GM19240 (cell line): ENCODE data around the gene MYH7.
"Not testable (repeated sequence)": the region's sequence is repeated elsewhere in the genome, so short reads cannot be mapped to it uniquely, and the experiment has no call there.

Experiments used
- DNase-seq: peaks from one replicate; pipeline ENCODE4 v3.0.0; 2011; ENCODE audit warnings: low spot score; ENCODE audit not compliant: insufficient read length

Gene MYH7

DNA sequence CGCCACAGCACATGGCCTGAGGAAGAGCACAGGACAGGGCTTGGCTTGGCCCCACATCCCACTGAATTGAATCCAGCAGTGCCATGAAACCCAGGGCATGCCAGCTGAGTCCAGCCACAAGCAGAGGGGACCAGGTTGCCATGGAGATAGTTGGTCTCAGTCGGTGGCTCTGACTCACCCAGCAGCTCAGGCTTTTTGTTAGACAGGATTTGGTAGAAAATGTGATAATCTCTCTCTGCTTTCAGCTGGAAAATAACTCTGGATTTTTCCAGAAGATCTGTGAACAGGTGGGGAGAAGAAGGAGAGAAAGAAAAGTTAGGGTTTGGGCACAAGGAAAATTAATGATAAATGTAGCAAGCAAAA lies 4.8 kb downstream of the MYH7 start:
- no peak for DNase-seq

- no peak for DNase-seq
Observed at GRCh38 chr14:23430016-23430722, 5.3 kb downstream of the MYH7 start.

DNA sequence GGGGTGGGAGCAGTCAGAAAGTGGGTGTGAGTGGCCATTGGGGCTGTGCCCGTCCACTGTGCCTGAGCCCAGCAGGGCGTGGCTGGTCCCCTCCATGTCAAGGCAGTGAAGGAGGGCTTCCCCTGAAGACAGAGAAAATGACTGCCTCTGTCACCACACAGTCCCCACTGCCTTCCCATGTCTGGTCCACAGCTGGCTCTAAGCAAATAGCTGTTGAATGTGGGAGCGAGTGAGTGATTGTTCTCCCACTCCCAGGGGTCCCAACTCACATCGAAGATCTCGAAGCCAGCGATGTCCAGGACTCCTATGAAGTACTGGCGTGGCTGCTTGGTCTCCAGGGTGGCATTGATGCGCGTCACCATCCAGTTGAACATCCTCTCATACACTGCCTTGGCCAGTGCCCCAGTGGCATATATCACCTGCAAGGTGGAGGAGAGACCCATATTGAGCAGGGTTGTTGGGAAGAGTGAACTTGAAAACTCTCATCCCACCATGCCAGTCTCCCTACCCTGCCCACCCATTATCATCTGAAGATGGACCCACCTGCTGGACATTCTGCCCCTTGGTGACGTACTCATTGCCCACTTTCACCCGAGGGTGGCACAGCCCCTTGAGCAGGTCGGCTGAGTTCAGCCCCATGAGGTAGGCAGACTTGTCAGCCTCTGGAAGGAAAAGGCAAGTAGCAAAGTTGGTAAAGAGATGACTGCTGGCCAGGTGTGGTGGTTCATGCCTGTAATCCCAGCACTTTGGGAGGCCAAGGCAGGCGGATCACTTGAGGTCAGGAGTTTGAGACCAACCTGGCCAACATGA lies 6.6 kb downstream of the MYH7 start:
- no peak for DNase-seq

DNA sequence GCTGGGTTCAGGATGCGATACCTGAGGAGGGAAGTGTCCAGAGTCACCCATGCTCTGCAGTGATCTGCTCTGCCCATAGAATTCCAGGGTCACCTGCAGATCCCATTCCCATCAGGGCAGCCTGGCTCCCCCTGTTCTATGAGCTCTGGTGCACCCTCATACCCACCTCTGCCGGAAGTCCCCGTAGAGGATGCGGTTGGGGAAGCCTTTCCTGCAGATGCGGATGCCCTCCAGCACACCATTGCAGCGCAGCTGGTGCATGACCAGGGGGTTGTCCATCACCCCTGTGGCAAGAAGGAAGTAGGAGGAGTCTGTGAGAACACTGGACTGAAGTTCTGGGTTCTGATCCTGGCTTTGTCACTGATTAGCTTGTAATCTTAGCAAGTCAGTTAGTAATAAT lies 9.7 kb downstream of the MYH7 start:
- not testable (repeated sequence) for DNase-seq

DNA sequence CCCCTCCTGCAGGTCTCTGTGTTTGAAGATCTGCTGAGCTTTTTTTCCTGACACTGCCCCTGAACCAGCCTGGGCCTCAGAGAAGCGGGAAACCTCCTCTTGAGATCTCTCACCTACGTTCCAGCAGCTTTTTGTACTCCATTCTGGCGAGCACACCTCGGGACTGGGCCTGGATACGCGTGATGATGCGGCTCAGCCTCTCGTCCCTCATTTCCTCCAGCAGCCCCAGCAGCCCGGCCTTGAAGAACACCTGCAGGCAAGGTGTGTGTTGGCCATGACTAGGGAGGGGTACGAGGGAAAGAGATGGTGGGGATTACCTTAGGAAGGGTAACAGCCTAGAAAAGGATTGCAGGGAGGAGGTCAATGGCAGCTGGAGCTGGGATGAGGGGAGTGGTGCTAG lies 10.3 kb downstream of the MYH7 start:
- DNase-seq: no peak

DNA sequence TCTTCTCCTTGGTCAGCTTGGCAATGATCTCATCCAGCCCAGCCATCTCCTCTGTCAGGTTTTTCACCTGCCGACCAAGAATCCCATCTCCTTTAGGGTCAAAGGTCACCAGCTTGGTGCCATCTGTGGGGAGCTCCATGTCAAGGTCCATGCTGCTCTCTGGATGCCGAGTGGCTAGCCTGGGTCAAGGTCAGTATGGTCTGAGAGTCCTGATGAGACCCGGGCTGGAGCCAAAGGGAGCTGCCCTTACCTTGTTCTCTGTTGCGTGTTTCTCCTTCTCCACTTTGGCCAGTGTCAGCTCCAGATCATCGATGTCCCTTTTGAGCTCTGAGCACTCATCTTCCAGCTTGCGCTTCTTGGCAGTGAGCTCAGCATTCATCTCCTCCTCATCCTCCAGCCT lies 11.8 kb downstream of the MYH7 start:
- DNase-seq: no peak

GRCh38 chr14:23421594-23421993 lies 13.9 kb downstream of the MYH7 start:
- DNase-seq: no peak

- not testable (repeated sequence) for DNase-seq
Observed at GRCh38 chr14:23419646-23420045, 15.8 kb downstream of the MYH7 start.

- no peak for DNase-seq
Observed at GRCh38 chr14:23418021-23418420, 17.4 kb downstream of the MYH7 start.

- not testable (repeated sequence) for DNase-seq
Observed at GRCh38 chr14:23417269-23417668, 18.2 kb downstream of the MYH7 start.

GRCh38 chr14:23416801-23417200 lies 18.7 kb downstream of the MYH7 start:
- no peak for DNase-seq

DNA sequence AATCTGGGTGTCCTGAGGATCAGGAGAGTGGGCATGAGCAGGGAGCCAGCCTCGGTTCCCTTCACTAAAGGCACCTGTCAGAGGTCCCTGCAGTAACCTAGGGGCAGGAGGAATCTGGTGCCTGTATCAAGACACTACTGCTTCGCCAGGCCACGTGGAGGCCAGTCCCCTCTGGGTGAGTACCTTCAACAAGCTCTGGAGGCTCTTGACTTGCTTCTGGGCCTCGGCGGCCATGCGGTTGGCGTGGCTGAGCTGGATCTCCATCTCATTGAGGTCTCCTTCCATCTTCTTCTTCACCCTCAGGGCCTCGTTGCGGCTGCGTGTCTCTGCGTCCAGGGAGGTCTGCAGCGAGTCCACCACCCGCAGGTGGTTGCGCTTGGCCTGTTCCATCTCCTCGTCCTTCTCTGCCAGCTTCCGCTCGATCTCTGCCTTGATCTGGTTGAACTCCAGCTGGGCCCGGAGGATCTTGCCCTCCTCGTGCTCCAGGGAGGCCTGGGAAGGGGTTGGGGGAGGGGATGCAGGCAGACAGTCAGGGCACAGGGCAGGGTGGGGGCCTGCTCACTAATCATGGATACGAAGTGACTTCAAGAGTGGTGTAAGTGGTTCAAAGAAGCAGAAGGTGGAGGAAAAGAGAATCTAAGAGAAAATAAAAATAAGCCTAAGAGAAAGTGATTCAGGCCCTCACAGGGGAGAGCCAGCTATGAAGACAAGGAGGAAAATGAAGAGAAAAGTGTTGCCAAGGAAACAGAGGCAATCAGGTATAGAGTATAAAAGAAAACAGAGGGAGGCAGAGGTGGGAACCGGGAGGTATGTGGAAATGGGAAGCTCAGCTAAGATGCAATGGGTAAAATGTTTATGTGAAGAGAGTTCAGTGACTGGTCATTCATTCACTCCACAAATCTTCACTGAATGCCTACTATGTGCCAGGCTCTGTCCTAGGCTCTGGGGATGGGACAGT lies 19.4 kb downstream of the MYH7 start:
- DNase-seq: no peak

- no peak for DNase-seq
Observed at GRCh38 chr14:23414906-23415820, 20.3 kb downstream of the MYH7 start.

DNA sequence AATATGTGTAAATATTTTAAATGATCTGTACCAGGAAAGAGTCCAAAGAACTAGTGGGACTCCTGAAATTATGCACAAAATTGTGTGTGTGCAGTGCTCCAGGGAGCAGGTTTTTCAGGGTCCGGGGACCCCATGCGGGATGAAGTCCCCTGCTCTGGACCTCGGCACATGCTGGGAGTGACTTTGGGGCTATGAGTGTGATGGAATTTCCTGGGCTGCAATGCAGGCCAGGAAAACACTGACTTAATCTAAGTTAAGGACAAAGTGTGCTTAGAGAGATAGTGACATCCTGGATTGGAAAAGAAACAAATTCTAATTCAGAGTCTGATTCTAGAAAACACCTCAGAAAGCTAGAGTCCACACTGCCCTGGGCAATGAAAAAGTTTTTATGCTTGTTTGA lies 21.2 kb downstream of the MYH7 start:
- DNase-seq: no peak

DNA sequence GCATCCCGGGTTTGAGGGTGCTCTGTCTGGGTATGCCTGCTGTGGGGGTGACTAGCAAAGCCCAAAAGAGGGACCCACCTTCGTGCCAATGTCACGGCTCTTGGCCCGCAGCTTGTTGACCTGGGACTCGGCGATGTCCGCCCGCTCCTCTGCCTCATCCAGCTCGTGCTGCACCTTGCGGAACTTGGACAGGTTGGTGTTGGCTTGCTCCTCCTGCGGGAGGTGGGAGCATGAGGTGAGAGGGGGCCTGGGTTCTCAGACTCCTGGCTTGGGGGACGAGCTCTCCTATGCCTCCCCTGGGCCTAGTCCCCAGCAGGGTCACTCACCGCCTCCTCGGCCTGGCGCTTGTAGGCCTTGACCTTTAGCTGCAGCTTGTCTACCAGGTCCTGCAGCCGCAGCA lies 21.8 kb downstream of the MYH7 start:
- no peak for DNase-seq

GRCh38 chr14:23411563-23412525 lies 23.6 kb downstream of the MYH7 start:
- DNase-seq: no peak

DNA sequence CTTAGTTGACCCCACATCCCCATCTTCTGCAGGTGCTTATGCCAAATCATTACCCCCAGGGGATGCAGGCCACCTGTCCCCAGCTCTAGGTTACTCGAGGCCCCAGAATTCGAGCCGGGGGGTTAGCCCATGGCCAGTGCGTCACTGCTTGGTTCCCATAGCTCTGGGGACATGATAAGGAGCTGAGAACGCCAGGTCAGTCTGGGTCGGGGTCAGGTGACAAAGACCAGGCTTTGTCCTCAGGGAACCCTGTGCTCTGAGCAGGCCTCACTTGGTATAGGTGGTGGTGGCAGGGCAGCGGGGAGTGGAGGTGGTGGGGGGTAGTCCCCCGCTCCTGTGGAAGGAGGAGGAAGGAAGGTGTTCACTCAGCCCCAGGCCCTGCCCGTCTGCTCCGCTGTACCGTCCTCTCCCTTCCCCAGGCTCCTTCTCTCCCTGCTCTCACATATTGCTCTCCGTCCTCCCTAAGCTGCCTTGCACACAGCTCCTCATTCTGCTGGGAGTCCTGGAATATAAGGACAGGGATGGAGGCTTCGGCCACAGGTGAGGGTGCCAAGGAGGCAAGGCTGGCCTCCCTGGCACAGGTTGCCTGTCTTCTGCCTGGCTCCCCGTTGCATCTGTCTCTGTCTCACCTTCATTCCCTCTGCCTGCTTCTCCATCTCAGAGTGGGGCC lies 25.4 kb downstream of the MYH7 start:
- DNase-seq: no peak

DNA sequence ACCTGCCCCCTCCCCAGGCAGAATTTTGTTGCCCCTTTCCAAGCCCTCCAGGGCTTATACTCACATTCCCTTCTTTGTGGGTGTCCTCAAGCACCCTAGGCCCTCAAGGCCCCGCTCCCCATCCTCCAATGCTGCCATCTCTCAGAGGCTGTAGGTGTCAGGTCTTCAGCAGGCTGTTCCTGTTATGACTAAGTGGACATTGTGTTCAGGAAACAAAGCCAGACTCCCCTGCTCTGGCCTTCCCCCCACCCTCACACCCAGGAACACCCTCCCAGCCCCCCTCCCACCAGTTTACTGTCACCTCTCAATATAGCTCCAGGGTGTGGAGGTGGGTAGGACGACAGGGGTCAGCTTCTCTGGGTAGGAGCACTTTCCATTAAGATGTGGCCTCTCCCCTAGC lies 26.0 kb downstream of the MYH7 start:
- DNase-seq: peak; percentile 33

GRCh38 chr14:23408307-23408630 lies 27.2 kb downstream of the MYH7 start:
- DNase-seq: no peak
